GM23338 (cell line): ENCODE data around the gene TOMM40.

ENCODE experiments used
- CREB1 ChIP-seq: fragments of 250-450 bp; sonication (Bioruptor Pico); IDR thresholded peaks from 2 replicates; pipeline ENCODE4 v1.5.0; 2020; ENCODE audit warnings: low read depth, mild to moderate bottlenecking, moderate library complexity
- EZH2 ChIP-seq: fragments of 200-600 bp; sonication (generic); IDR thresholded peaks from one replicate; pipeline ENCODE4 v1.8.0; 2017; ENCODE audit warnings: antibody characterized with exemption, mild to moderate bottlenecking, low read depth; ENCODE audit not compliant: unreplicated experiment
- EZH2phosphoT487 ChIP-seq: fragments of 200-600 bp; sonication (generic); IDR thresholded peaks from one replicate; pipeline ENCODE4 v1.8.1; 2018; ENCODE audit warnings: antibody characterized with exemption; ENCODE audit not compliant: unreplicated experiment
- JUNB ChIP-seq: IDR thresholded peaks from one replicate; pipeline ENCODE4 v1.6.1; 2016; ENCODE audit warnings: antibody characterized with exemption; ENCODE audit not compliant: unreplicated experiment
- NANOG ChIP-seq: IDR thresholded peaks from 2 replicates; pipeline ENCODE4 v1.6.1; 2016; ENCODE audit warnings: antibody characterized with exemption, borderline replicate concordance
- POLR2AphosphoS5 ChIP-seq: IDR thresholded peaks from 2 replicates; pipeline ENCODE4 v1.6.1; 2016; ENCODE audit warnings: antibody characterized with exemption, low read depth
- ZNF331 ChIP-seq: fragments of 250-450 bp; sonication (Bioruptor Pico); IDR thresholded peaks from 2 replicates; pipeline ENCODE4 v1.5.0; 2020; ENCODE audit warnings: low read depth, mild to moderate bottlenecking, moderate library complexity
- TF ChIP-seq, protein P1 (sequence below), 2 experiments: fragments of 200-600 bp in 1 of 2; sonication (generic) in 1 of 2; conservative IDR thresholded peaks; 2 replicates each; pipeline versions ENCODE4 v1.5.1 to v1.6.1; 2016 to 2017; ENCODE audit warnings: antibody characterized with exemption in 2 of 2, low read depth in 2 of 2, mild to moderate bottlenecking in 2 of 2, moderate library complexity in 1 of 2
- TF ChIP-seq, protein P2 (sequence below): IDR thresholded peaks from one replicate; pipeline ENCODE4 v1.6.1; 2018; ENCODE audit warnings: antibody characterized with exemption; ENCODE audit not compliant: unreplicated experiment
- TF ChIP-seq, protein P3 (sequence below): IDR thresholded peaks from 2 replicates; pipeline ENCODE4 v1.6.1; 2016; ENCODE audit warnings: antibody characterized with exemption

DNA sequence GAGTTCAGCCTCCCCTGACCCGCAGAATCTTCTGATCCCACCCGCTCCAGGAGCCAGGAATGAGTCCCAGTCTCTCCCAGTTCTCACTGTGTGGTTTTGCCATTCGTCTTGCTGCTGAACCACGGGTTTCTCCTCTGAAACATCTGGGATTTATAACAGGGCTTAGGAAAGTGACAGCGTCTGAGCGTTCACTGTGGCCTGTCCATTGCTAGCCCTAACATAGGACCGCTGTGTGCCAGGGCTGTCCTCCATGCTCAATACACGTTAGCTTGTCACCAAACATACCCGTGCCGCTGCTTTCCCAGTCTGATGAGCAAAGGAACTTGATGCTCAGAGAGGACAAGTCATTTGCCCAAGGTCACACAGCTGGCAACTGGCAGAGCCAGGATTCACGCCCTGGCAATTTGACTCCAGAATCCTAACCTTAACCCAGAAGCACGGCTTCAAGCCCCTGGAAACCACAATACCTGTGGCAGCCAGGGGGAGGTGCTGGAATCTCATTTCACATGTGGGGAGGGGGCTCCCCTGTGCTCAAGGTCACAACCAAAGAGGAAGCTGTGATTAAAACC lies 13.5 kb downstream of the TOMM40 start:
- TF ChIP-seq, protein P1, sequence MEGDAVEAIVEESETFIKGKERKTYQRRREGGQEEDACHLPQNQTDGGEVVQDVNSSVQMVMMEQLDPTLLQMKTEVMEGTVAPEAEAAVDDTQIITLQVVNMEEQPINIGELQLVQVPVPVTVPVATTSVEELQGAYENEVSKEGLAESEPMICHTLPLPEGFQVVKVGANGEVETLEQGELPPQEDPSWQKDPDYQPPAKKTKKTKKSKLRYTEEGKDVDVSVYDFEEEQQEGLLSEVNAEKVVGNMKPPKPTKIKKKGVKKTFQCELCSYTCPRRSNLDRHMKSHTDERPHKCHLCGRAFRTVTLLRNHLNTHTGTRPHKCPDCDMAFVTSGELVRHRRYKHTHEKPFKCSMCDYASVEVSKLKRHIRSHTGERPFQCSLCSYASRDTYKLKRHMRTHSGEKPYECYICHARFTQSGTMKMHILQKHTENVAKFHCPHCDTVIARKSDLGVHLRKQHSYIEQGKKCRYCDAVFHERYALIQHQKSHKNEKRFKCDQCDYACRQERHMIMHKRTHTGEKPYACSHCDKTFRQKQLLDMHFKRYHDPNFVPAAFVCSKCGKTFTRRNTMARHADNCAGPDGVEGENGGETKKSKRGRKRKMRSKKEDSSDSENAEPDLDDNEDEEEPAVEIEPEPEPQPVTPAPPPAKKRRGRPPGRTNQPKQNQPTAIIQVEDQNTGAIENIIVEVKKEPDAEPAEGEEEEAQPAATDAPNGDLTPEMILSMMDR (conservative IDR thresholded peaks at IDR 0.05; ENCODE audit: low read depth in 2 of 2): peak; percentile 73 to 74
- TF ChIP-seq, protein P2, sequence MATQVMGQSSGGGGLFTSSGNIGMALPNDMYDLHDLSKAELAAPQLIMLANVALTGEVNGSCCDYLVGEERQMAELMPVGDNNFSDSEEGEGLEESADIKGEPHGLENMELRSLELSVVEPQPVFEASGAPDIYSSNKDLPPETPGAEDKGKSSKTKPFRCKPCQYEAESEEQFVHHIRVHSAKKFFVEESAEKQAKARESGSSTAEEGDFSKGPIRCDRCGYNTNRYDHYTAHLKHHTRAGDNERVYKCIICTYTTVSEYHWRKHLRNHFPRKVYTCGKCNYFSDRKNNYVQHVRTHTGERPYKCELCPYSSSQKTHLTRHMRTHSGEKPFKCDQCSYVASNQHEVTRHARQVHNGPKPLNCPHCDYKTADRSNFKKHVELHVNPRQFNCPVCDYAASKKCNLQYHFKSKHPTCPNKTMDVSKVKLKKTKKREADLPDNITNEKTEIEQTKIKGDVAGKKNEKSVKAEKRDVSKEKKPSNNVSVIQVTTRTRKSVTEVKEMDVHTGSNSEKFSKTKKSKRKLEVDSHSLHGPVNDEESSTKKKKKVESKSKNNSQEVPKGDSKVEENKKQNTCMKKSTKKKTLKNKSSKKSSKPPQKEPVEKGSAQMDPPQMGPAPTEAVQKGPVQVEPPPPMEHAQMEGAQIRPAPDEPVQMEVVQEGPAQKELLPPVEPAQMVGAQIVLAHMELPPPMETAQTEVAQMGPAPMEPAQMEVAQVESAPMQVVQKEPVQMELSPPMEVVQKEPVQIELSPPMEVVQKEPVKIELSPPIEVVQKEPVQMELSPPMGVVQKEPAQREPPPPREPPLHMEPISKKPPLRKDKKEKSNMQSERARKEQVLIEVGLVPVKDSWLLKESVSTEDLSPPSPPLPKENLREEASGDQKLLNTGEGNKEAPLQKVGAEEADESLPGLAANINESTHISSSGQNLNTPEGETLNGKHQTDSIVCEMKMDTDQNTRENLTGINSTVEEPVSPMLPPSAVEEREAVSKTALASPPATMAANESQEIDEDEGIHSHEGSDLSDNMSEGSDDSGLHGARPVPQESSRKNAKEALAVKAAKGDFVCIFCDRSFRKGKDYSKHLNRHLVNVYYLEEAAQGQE: no peak
- no peak for TF ChIP-seq EZH2
- no peak for TF ChIP-seq EZH2phosphoT487
- no peak for TF ChIP-seq ZNF331 (CRISPR knock-in tag)
- TF ChIP-seq POLR2AphosphoS5: no peak; the same call in 1 of the 2 replicates
- TF ChIP-seq, protein P3, sequence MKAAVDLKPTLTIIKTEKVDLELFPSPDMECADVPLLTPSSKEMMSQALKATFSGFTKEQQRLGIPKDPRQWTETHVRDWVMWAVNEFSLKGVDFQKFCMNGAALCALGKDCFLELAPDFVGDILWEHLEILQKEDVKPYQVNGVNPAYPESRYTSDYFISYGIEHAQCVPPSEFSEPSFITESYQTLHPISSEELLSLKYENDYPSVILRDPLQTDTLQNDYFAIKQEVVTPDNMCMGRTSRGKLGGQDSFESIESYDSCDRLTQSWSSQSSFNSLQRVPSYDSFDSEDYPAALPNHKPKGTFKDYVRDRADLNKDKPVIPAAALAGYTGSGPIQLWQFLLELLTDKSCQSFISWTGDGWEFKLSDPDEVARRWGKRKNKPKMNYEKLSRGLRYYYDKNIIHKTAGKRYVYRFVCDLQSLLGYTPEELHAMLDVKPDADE: no peak
- no peak for TF ChIP-seq NANOG
- TF ChIP-seq JUNB: no peak
- no peak for TF ChIP-seq CREB1 (CRISPR knock-in tag)
